Fibroblast of lung (primary cell): ENCODE measurements around the gene DHRS12.

ENCODE experiments used
- EZH2 ChIP-seq: IDR thresholded peaks from 2 replicates; pipeline ENCODE4 v1.5.1; 2012; ENCODE audit warnings: low read length, control low read depth, mild to moderate bottlenecking; ENCODE audit errors: missing control alignments
- TF ChIP-seq, protein P1 (sequence below), 2 donors: IDR thresholded peaks in 1 of 2; conservative IDR thresholded peaks in 1 of 2; 1 replicate in 1 of 2; 2 replicates in 1 of 2; pipeline ENCODE4 v1.5.1; 2011 to 2012; ENCODE audit warnings: low read length in 2 of 2, control low read depth in 1 of 2, inconsistent platforms in 1 of 2, low read depth in 1 of 2, mild to moderate bottlenecking in 1 of 2

DNA sequence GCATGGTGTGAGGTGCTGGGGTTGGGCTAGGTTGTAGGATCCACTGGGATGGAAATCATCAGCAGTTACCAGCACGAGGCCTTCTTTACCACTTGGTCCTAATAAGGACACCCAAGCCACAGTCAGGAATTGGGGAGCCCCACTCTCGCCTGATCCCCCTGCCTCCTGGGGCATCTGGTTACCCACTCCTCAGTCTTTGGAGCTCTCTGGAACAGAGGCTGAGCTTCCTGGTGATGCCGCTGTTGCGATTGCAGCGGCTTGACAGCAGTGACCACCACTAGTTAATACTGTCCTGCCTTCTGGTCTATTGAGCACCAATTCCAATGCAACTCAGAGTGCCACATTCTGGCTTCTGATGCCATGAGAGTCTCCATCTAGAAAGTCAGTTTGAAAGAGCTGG, 27.6 kb upstream of the DHRS12 start:
- TF ChIP-seq, protein P1, sequence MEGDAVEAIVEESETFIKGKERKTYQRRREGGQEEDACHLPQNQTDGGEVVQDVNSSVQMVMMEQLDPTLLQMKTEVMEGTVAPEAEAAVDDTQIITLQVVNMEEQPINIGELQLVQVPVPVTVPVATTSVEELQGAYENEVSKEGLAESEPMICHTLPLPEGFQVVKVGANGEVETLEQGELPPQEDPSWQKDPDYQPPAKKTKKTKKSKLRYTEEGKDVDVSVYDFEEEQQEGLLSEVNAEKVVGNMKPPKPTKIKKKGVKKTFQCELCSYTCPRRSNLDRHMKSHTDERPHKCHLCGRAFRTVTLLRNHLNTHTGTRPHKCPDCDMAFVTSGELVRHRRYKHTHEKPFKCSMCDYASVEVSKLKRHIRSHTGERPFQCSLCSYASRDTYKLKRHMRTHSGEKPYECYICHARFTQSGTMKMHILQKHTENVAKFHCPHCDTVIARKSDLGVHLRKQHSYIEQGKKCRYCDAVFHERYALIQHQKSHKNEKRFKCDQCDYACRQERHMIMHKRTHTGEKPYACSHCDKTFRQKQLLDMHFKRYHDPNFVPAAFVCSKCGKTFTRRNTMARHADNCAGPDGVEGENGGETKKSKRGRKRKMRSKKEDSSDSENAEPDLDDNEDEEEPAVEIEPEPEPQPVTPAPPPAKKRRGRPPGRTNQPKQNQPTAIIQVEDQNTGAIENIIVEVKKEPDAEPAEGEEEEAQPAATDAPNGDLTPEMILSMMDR (conservative IDR thresholded peaks at IDR 0.05 in 1 of 2, IDR thresholded peaks at IDR 0.05 in 1 of 2; ENCODE audit: low read depth in 1 of 2, low read length in 2 of 2): no peak
- TF ChIP-seq EZH2: no peak
